Measurements from ENCODE around the gene ABTB1.

Gene ABTB1

DNA sequence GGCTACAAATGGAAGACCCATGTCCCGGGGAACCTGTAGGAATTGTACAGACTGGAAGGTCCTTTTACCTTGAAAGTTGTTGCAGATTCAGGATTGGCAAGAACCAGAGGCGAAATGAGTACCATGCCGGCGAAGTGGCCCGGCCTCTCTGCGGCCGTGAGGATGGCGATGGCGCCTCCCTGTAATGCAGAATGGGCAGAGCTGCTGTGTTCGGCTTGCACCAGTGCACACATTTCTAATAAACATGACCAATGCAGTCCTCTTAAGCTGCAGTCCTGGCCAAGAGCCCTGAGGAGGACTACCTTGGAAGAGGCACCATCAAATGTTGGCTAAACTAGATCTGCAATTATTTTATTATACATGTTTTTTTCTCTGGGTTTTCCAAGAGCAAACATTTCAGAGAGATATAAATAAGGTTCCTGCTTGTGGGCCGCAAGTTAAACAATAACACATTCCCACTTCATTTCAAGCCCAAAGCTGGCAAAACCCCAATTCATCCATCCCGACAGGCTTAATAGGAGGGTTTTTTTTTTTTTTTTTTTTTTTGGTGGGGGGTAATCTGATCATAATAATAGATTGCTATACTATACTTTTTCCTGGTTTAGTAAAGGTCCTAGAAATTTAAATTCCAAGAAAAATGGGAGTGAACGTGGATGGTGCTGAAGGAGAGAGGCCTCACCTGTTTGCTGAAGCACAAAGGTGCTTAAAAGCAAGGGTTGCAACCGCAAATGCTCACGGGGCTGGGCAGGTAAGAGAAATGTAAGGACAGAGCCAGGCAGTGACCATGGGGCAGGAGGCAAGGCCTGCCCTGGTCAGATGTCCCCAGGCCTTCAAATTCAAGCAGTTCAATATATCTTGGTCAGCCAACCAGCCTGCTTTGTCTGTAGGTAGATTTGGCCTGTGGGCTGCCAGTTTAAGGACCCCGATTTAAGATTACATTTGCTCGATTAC lies 48.5 kb downstream of the ABTB1 start:
- Histone ChIP-seq H3K27me3 (replicated peaks; ENCODE audit: control insufficient read depth, insufficient read depth, low read length) (no peaks in the 10 kb centered on the region), H3K36me3 (ENCODE audit: control insufficient read depth, insufficient read depth, low read length) (peaks cover 45% of the 10 kb centered on the region), H3K4me3 (replicated peaks; ENCODE audit: low read depth, low read length) (no peak overlapping the region)
- TF ChIP-seq, protein P1, sequence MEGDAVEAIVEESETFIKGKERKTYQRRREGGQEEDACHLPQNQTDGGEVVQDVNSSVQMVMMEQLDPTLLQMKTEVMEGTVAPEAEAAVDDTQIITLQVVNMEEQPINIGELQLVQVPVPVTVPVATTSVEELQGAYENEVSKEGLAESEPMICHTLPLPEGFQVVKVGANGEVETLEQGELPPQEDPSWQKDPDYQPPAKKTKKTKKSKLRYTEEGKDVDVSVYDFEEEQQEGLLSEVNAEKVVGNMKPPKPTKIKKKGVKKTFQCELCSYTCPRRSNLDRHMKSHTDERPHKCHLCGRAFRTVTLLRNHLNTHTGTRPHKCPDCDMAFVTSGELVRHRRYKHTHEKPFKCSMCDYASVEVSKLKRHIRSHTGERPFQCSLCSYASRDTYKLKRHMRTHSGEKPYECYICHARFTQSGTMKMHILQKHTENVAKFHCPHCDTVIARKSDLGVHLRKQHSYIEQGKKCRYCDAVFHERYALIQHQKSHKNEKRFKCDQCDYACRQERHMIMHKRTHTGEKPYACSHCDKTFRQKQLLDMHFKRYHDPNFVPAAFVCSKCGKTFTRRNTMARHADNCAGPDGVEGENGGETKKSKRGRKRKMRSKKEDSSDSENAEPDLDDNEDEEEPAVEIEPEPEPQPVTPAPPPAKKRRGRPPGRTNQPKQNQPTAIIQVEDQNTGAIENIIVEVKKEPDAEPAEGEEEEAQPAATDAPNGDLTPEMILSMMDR (IDR thresholded peaks at IDR 0.05; ENCODE audit: insufficient read depth, low read length, poor library complexity, severe bottlenecking) = no peak
- DNase-seq (ENCODE audit: extremely low read depth, insufficient read length) = no peak

DNA sequence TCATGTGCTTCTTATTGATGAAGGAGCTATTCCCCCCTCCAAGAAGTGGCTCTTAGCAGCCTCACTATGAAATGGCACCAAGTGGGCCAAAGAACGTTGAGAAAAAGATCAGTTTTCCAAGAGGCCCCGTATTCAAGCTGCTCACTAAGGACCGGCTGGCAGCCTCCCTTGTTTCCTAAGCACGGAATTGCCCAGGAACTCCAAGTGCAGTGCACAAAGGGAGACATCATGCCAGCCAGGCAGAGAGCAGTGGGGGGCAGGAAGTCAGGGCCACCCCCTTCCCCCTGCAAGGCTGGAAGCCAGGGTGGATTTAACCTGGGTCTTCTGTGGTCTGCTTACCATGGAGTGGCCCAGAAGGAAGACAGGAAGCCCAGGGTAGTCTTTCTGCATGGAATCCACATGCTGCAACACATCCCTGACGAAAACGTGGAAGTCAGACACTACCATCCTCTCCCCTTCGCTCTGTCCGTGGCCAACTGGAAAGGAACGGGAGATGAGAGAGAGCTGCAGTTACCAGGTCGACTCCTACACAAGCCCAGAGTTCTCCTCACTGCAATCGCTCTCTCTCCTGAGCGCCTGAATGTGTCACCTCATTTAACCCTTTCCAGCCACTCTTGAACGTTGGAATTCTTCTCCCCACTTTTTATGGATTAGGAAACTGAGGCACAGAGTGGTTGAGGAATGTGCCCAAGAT lies 49.5 kb downstream of the ABTB1 start:
- TF ChIP-seq, protein P1 (IDR thresholded peaks at IDR 0.05; ENCODE audit: insufficient read depth, low read length, poor library complexity, severe bottlenecking) = no peak
- no peaks in the 10 kb centered on the region for H3K27me3 ChIP-seq (replicated peaks; ENCODE audit: control insufficient read depth, insufficient read depth, low read length)
- H3K4me3 ChIP-seq (replicated peaks; ENCODE audit: low read depth, low read length) = no peak overlapping the region
- no peak for DNase-seq (ENCODE audit: extremely low read depth, insufficient read length)
- peaks cover 39% of the 10 kb centered on the region for H3K36me3 ChIP-seq (ENCODE audit: control insufficient read depth, insufficient read depth, low read length)

DNA sequence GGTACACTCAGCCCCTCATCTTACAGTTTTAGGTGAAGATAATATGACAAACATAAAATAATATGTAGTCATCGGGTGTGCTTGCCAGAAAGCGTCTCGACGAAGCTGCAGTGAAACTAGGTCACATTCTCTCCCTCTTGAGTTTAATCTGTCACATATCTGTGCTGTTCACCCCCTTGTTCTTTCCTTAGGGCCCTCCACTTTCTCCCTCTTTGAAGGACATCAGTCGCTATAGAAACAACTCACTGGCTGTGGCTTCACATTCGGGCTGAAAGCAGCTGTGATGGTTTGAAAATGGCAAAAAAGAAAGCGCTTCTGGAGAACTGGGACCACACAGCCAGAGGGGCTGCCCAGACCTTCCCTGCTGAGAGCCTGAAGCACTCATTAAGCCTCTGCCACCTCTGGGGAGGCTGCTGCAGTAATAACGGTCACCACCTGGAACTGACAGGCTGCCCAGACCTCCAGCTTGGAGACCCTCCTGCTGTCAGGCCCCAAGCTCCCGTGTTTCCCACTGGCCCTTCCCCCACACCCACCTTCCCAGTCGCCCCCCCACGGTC lies 50.3 kb downstream of the ABTB1 start:
- DNase-seq (ENCODE audit: extremely low read depth, insufficient read length) = no peak
- Histone ChIP-seq H3K36me3 (ENCODE audit: control insufficient read depth, insufficient read depth, low read length) (peaks cover 32% of the 10 kb centered on the region), H3K4me3 (replicated peaks; ENCODE audit: low read depth, low read length) (no peak overlapping the region), H3K27me3 (replicated peaks; ENCODE audit: control insufficient read depth, insufficient read depth, low read length) (no peaks in the 10 kb centered on the region)
- TF ChIP-seq, protein P1 (IDR thresholded peaks at IDR 0.05; ENCODE audit: insufficient read depth, low read length, poor library complexity, severe bottlenecking) = no peak

DNA sequence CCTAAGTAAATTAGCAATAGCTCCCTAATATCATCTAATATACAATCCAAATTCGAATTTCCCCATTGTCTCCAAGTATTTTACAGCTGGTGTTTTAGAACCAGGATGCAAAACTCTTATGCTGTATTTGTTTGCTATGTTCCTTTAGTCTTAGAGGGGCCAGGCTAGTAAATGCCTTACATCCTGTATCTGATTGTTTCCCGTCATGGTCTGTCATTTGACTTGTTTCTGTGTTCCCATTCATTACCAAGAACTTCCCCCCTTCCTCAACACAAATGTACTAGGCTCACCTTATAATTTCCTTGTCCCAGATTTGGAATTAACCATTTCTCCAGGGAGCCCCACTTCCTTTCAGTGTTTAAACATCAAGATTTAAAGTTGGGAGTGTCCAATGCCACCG lies 54.1 kb downstream of the ABTB1 start:
- H3K4me3 ChIP-seq (replicated peaks; ENCODE audit: low read depth, low read length) = no peak overlapping the region
- no peaks in the 10 kb centered on the region for H3K27me3 ChIP-seq (replicated peaks; ENCODE audit: control insufficient read depth, insufficient read depth, low read length)
- no peak for DNase-seq (ENCODE audit: extremely low read depth, insufficient read length)
- peaks cover 18% of the 10 kb centered on the region for H3K36me3 ChIP-seq (ENCODE audit: control insufficient read depth, insufficient read depth, low read length)
- TF ChIP-seq, protein P1 (IDR thresholded peaks at IDR 0.05; ENCODE audit: insufficient read depth, low read length, poor library complexity, severe bottlenecking) = no peak

DNA sequence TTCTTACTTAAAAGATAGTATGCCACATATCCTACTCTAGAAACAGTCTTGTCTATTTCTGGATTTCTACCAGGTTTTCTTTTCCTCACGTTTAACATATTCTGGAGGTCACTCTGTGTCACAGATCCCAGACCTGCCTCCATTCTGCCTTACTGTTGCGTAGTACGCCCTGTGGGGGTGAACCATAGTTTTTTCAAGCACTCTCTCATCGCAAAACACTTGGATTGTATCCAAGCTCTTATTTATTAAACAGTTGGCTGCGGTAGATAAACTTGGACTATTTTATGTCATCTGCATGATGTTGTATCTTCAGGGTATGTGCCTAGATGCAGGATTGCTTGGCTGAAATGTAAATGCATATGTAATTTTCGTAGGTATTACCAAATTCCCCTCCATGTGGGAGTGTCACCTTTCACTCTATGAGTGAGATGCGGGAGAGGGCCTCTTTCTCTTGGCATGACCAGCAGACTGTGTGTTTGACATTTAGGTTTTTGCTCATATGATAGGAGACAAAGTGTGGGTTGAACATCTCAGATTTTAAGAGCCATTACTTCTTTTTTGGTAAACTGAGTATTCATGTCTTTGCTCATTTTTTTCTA lies 55.8 kb downstream of the ABTB1 start:
- no peaks in the 10 kb centered on the region for H3K27me3 ChIP-seq (replicated peaks; ENCODE audit: control insufficient read depth, insufficient read depth, low read length)
- no peak for DNase-seq (ENCODE audit: extremely low read depth, insufficient read length)
- TF ChIP-seq, protein P1 (IDR thresholded peaks at IDR 0.05; ENCODE audit: insufficient read depth, low read length, poor library complexity, severe bottlenecking) = no peak
- H3K4me3 ChIP-seq (replicated peaks; ENCODE audit: low read depth, low read length) = no peak overlapping the region
- peaks cover 13% of the 10 kb centered on the region for H3K36me3 ChIP-seq (ENCODE audit: control insufficient read depth, insufficient read depth, low read length)
